ENCODE measurements around the gene PODXL2.

DNA sequence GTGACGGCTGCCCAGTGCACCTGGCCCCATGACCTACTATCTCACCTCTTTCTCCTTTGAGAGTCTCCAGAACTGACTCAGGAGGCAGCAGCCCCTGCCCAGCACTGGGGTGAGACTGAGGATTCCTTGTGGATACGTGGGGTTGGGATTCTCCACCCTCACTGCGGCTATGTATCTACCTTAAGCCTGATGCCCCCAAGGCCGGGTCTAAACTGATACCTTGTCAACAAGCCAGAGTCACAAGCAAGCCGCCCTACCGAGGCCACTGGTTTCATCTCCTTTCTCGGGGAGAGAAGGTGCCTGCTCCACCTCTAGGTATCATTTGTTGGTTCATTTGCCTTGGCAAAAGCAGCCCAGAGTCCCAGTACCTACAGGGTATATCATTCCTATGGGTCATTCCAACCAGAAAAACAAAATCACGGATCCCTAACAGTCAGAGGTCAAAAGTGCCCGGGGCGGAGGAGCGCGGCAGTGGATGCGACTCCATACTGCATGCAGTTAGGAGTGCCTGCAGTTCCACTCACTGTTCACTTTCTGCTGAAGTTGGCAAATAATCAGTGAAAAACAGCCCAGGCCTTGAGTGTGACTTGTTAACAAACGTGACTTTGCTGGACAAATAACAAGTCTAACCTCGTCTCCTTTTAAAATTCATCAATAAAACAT is 91.3 kb downstream of the PODXL2 start:
- TF ChIP-seq, protein P1, sequence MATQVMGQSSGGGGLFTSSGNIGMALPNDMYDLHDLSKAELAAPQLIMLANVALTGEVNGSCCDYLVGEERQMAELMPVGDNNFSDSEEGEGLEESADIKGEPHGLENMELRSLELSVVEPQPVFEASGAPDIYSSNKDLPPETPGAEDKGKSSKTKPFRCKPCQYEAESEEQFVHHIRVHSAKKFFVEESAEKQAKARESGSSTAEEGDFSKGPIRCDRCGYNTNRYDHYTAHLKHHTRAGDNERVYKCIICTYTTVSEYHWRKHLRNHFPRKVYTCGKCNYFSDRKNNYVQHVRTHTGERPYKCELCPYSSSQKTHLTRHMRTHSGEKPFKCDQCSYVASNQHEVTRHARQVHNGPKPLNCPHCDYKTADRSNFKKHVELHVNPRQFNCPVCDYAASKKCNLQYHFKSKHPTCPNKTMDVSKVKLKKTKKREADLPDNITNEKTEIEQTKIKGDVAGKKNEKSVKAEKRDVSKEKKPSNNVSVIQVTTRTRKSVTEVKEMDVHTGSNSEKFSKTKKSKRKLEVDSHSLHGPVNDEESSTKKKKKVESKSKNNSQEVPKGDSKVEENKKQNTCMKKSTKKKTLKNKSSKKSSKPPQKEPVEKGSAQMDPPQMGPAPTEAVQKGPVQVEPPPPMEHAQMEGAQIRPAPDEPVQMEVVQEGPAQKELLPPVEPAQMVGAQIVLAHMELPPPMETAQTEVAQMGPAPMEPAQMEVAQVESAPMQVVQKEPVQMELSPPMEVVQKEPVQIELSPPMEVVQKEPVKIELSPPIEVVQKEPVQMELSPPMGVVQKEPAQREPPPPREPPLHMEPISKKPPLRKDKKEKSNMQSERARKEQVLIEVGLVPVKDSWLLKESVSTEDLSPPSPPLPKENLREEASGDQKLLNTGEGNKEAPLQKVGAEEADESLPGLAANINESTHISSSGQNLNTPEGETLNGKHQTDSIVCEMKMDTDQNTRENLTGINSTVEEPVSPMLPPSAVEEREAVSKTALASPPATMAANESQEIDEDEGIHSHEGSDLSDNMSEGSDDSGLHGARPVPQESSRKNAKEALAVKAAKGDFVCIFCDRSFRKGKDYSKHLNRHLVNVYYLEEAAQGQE (IDR thresholded peaks at IDR 0.05; ENCODE audit: low read depth): no peak
- TF ChIP-seq CTCF (IDR thresholded peaks at IDR 0.05 in 2 of 3, conservative IDR thresholded peaks at IDR 0.05 in 1 of 3; ENCODE audit: borderline replicate concordance in 1 of 3, insufficient read depth in 1 of 3, low read depth in 2 of 3, low read length in 2 of 3) (no peak), POLR2A (IDR thresholded peaks at IDR 0.05; ENCODE audit: borderline replicate concordance, extremely low read depth, insufficient read depth, insufficient read length) (no peak), RAD21 (IDR thresholded peaks at IDR 0.05; ENCODE audit: low read depth) (no peak), YY1 (IDR thresholded peaks at IDR 0.05; ENCODE audit: extremely low read depth, insufficient replicate concordance, low read depth, low read length) (no peak), EZH2 (IDR thresholded peaks at IDR 0.05) (no peak), ZFX (IDR thresholded peaks at IDR 0.05) (no peak), SIN3A (IDR thresholded peaks at IDR 0.05; ENCODE audit: low read depth) (no peak), SRF (IDR thresholded peaks at IDR 0.05; ENCODE audit: low read depth) (no peak), POLR2AphosphoS5 (IDR thresholded peaks at IDR 0.05; ENCODE audit: low read depth, low read length) (no peak), MAX (IDR thresholded peaks at IDR 0.05) (no peak), CEBPB (IDR thresholded peaks at IDR 0.05; ENCODE audit: low read depth) (no peak), SP1 (IDR thresholded peaks at IDR 0.05; ENCODE audit: low read depth) (no peak), ZNF274 (IDR thresholded peaks at IDR 0.05; ENCODE audit: low read depth, low read length) (no peak)
